ENCODE measurements around the gene ZNF552.
"Not testable (repeated sequence)": the region's sequence is repeated elsewhere in the genome, so short reads cannot be mapped to it uniquely, and the experiment has no call there.

The ZNF552 gene

DNA sequence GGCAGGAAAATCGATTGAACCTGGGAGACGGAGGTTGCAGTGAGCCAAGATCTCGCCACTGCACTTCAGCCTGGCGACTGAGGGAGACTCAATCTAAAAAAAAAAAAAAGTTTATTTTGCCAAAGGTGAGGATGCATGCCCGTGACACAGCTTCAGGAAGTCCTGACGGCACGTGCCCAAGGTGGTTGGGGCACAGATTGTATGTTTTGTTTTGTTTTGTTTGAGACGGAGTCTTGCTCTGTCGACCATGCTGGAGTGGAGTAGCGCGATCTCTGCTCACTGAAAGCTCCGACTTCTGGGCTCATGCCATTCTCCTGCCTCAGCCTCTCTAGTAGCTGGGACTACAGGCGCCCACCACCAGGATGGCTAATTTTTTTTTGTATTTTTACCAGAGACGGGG, 3.3 kb upstream of the ZNF552 start:
- no peak for DNase-seq

DNA sequence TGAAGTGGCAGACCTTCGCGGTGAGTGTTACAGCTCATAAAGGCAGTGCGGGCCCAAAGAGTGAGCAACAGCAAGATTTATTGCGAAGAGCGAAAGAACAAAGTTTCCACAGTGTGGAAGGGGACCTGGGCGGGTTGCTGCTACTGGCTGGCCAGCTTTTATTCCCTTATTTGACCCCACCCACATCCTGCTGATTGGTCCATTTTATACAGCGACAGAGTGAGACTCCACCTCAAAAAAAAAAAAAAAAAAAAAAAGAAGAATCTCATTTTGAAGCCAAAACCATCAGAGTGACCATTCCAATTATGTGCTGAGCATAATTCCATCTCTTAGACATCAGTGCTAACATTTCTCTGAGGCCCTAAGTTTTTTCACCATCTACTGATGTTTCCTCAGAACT, 1.9 kb upstream of the ZNF552 start:
- DNase-seq, result no peak

DNA sequence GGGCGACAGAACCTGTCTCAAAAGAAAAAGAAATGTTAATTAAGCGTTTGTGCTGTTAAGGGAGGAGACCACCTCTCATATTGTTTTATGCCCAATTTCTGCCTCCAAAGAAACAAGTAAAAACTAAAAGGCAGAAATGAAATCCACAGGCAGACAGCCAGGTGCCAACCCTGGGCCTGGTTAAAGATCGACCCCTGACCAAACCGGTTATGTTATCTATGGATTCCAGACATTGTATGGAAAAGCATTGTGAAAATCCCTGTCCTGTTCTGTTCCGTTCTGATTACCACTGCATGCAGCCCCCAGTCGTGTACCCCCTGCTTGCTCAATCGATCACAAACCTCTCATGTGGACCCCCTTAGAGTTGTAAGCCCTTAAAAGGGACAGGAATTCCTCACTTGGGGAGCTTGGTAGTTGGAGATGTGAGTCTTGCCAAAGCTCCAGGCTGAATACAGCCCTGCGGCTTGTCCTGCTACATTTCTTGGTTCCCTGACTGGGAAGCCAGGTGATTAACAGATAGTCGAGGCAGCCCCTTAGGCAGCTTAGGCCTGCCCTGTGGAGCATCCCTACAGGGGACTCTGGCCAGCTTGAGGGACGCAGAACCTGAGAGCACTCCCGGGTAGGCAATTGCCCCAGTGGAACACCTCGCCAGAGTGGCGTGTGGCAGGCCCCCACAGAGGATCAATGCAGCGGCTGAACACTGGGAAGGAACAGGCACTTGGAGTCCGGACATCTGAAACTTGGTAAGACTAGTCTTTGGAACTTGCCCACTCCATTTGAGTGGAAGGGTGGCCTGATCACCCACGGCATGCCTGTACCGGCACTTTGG, 748 bp upstream of the ZNF552 start:
- no peak for DNase-seq

DNA sequence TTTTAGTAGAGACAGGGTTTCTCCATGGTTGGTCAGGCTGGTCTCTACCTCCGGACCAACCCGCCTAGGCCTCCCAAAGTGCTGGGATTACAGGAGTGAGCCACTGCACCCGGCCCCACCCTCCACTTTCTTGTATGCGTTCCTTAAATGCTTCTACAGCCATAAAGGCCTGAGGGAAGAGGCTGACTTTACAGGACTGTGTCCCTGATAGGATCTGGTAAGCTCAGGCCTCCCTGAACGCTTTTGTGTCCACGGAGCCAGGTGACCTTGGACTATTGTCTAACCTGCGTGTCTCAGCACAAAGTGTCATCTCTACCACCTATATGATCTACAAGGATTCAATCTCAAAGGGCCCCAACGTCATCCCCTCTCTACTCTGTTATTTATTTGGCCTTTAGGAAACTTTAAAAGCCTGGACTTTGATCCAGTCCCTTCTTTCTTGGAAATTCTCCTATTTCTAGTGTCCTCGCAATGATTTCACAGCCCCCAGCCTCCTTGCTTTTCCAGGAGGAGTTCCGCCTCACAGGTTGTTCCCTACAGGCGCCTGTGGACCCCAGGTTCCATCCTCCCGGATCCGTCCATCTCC, 701 bp downstream of the ZNF552 start:
- DNase-seq, result no peak

DNA sequence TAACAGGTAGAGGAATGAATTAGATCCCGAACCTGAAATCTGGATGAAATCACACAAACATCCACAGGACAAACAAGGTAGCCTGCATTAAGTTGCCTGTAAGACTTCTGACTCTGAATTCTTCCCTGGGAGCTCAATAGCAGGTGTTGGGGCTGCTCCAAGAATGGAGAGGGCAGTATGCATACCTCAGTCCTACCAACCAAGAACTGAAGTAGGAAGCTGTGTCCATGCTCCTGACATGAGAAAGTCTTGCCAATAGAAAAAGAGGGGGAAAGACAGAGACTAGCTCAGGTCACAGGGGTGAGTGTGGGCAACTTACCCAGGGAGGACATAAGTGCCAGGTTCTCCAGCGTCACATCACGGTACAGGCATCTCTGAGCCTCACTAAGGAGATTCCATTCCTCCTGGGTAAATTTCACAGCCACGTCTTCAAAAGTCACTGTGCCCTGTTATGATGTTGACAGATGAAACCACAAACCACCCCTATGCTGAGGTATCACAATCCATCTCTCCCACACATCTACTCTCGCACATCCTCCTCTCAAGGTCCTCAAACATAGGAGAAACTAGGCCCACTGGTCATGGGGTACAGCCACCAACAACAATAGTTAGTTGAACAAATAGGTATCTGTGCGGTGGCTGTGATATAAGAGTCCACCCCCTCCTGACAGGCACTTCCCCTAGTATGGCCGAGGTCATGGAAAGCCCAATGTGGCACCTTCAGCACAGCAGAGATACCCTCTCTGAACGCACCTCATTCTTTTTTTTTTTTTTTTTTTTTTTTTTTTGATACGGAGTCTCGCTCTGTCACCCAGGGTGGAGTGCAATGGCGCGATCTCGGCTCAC, 1.5 kb downstream of the ZNF552 start:
- not testable (repeated sequence) for DNase-seq

DNA sequence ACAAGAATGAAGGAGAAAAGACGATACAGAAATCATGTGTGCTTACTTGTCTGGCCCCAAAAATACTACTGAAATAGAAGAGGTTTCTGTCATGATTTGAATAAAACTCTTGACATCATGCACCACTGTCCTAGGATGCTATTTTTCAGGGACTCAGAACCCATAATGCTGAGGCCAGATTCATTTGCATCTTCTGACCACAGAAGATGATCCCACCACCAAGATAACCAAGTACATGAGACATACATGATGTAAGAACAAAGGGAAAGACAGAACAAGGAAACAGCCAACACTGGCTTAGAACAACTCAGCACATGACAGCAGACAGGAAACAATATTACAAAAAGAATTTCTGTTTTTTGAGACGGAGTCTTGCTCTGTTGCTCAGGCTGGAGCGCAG, 2.5 kb downstream of the ZNF552 start:
- DNase-seq, result no peak

DNA sequence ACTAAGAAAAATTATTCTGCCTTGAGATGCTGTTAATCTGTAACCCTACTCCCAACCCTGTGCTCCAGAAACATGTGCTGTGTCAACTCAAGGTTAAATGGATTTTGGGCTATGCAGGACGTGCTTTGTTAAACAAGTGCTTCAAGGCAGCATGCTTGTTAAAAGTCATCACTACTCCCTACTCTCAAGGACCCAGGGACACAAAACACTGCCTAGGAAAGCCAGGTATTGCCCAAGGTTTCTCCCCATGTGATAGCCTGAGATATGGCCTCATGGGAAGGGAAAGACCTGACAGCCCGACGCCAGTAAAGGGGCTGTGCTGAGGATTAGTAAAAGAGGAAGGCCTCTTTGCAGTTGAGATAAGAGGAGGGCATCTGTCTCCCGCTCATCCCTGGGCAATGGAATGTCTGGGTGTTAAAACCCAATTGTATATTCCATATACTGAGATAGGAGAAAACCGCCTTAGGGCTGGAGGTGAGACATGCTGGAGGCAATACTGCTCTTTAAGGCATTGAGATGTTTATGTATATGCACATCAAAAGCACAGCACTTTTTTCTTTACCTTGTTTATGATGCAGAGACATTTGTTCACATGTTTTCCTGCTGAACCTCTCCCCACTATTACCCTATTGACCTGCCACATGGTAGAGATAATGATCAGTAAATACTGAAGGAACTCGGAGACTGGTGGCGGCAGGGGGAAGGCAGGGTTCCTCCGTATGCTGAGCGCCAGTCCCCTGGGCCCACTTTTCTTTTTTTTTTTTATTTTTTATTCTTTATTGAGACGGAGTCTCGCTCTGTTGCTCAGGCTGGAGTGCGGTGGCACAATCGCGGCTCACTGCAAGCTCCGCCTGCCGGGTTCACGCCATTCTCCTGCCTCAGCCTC, 4.1 kb downstream of the ZNF552 start:
- DNase-seq, result not testable (repeated sequence)

DNA sequence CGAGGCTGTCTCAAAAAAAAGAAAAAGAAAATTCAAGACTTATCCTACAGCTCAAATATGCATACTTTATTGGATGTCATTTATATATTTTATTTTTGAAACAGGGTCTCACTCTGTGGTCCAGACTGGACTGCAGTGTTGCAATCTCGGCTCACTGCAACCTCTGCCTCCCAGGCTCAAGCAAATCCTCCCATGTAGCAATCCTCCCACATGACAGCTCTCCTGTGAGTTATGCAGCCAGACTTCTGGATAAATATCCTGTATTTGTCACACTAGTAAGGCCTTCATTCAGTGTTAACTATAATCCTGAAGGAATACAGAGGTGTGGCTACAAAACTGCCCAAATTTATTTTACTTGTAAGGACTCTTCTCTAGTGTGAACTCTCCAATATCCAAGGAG, 7.2 kb downstream of the ZNF552 start:
- DNase-seq, result no peak

DNA sequence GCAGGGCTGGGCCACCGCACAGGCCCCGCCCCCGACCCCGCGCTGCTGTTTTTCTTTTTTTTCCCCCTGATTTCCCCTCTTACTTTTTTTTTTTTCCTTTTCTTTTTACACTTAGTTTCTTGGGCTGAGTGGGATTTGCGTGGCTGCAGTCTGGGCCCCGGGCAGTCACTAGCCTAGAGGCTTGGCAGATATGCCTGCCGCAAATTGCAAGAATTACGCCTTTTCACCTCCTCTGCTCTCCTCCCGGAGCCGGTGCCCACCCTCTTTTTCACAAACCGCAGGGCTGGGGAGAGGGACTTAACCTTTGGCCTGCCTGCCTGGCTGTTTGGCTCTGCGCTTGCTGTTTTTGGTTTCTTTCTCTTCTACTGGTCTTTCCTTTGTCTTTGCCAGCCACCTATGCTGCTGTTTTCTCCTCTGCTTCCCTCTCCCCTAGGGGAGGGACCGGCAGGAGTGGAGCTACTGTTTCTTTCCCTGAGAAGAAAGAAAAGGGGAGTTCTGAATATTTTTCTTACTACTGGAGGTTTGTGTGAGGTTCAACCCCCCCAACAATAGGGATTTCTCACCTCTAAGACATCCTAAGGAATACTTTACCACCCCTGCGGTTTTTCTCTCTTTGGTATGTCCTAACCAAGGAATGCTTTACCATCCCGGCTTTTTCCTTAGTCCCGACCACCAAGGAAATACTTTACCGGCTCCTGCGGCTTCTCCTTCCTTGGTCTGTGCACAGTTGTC, 11.0 kb downstream of the ZNF552 start:
- DNase-seq, result no peak

DNA sequence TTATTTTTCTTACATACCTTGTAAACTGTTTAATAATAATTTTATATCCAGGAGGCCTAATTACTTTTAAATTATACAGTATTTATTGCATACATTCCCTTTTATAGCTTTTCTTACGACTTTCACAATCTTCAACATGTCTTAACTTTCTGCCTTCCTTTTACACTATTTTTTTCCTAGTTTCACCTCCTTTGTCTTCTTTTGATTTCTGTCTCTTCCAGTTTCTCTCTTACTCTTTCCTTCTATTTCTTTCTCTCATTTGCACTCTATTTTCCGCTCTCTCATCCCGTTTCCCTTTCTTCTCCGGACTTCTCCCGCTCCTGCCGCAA, 11.5 kb downstream of the ZNF552 start:
- no peak for DNase-seq

DNA sequence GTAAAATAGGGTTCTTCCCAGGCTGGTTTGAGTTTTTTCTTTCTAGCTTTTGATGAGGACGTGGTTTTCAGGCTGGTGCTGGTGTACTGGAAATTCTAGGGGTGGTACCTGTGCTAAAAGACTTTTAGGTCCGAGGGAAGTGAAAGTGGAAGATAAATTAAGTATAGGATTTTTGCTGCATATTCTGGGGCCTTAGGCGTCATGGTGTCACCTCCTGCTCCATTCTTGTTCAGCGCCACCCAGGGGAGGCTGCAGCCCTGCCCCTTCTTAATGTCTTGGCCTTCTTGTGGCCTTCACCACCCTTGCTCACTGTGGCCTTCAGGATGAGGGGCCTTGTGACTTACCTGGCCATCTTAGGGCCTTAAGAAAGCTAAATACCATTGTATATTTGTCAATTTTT, 12.4 kb downstream of the ZNF552 start:
- no peak for DNase-seq

DNA sequence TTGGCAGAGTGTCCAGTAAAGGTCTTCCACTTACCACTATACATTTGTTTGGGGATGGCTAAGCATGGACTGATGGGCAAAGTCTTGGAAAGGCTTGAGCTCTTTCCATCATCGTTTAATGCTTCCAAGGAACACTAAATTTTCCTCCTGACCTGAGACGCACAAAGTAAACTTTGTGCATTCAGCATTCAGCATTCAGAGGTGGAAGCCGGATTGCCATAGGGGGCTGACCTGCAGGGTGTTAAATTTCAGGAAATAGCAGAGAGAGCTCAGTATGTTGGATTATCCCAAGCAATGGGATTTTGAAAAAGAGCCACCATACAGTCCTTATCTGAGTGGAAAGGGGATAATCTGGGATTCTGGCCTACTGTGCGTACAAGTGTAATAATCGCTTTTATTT, 14.0 kb downstream of the ZNF552 start:
- no peak for DNase-seq

DNA sequence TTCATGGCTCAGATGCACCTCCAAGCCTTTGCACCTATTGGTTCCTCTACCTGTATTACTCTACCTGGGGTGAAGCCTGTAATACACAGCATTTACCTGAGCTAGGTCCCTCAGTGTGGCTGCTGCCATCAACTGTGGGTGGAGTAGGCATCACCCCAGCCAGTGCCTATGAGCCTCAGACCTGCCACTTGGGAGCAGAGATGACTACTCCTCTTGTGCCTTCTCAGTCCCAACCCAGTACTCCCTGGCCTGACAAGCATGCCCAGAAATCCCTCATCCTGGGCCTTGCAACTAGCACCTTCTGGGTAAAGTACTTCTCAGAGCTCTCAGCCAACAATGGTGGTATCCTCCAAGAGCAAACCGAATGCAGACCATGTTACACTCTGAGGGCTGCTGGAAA, 18.1 kb downstream of the ZNF552 start:
- not testable (repeated sequence) for DNase-seq

DNA sequence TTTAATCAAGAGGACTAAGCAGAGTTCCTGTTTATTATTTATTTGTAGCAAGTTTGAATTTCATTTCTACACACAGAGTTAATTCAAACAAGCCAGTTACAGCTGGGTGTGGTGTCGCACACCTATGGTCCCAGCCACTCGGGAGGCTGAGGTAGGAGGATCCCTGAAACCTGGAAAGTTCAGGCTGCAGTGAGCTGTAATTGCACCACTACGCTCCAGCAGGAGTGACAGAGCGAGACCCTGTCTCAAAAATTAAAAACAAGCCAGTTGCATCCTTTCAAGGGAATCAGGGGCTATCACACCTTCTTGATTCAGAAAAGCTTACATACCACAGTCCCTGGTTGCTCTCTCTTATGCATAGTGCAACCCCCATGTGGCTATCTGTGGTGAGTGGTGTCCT, 25.4 kb downstream of the ZNF552 start:
- DNase-seq, result no peak

DNA sequence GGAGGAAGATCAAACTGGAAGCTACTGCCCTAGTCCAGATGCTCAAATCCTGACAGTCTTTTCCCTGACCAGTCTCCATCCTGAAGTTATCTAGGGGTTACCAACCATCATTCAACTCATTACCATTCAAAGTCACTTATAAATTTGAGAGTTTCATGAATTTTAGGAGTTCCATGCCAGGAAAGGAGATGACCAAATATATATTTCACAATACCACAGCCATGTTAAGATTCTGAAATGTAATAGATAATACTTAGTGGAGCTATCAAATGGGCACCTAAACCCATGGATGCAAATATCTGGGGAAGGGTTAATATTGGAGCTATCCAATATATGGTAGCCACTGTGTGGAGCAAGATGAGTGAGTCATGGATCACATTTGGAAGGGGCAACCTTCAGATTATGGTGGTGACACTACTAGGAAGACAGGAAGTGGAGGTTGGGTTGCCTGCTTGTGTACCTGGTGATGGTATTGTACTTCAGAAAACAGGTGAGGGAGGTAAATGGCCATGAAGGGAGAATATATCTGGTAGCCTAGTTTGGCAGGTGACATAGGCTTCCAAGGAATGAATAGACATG, 26.5 kb downstream of the ZNF552 start:
- no peak for DNase-seq

DNA sequence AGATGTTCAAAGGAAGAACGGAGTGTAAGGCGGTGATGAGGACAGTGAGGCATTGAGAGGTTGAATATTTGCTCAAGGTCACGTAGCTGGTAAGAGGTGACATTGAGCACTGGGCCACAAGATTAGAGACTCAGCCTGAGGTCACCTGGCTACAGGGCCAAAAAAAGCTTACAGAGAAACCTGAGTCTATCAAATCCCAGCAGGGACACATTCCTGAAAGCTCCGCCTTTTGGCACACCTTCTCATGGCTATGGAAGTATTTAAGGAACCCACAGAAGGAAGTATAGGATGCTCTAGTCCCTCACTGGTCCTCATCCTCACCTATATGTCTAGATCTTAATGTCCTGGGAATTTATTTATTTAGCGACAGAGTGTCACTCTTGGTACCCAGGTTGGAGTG, 27.8 kb downstream of the ZNF552 start:
- DNase-seq, result no peak

DNA sequence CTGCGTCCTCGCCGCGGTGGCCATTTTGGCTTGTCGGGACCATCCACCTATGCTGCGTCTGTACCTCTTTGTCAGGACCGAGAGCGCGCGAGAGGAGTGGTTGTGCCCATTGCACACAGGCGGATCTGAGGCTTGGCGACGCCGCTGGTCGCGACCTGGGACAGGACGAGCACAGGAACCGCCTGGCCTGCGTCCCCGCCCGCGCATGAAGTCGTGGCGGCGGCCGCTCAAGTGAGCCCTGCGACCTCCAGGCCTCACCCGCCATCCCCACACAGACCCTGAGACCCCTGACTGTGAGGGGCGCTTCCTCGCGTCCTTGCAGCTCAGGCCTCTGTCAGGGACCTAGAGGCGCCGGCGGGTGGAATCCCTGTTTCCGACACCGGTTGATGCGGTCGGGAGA, 28.4 kb downstream of the ZNF552 start:
- no peak for DNase-seq

DNA sequence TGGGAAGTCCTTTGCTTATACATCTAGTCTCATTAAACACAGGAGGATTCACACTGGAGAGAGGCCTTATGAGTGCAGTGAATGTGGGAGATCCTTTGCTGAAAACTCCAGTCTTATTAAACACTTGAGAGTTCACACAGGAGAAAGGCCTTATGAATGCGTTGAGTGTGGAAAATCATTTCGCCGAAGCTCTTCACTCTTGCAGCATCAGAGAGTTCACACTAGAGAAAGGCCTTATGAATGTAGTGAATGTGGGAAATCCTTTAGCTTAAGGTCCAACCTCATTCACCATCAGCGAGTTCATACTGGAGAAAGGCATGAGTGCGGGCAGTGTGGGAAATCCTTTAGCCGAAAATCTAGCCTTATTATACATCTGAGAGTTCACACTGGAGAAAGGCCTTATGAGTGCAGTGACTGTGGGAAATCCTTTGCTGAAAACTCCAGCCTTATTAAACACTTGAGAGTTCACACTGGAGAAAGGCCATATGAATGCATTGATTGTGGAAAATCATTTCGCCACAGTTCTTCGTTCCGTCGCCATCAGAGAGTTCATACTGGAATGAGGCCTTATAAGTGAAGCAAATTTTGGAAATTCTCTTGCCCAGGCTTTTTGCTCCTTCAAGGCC, 35.4 kb downstream of the ZNF552 start:
- DNase-seq, result no peak

DNA sequence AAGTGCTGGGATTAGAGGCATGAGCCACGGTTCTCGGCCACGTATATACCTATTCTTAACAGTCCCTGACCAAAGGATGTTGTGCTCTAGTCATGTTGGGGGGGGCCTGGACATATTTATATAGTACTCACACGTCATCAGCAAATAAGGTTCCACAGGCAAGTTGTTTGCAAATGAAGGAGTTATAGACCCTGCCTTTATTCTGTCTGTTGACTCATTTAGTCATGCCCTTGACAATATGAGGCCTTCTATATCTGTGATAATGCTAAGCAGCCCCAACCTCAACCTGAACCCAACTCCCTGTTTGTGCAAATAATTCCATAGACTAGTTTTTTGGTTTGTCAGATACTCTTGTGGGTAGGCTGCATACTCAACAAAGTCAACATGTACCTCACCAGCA, 36.4 kb downstream of the ZNF552 start:
- DNase-seq, result no peak

DNA sequence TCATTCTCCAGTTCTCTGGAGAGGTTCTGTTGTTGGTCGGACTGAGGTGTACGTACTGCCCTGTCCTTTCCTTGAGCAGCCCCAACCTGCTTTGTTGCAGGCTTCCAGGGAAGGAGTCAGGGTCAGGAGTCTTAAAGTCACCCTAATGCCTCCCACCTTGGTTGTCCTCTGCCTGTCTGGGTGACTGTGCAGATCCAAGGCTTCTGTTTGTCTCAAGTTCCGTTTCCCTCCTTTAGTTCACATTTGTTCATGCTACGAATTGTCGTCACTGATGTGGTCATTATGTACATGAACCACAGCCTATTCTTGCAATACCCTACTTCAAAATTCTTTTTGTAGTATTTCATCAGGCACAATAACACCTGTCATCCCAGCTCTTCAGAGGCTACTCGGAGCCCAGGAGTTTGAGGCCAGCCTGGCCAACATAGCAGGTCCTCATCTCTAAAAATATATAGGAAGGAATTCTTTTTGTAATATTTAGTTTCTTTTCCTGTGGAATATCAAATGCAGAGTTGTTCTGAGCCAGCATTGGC, 37.9 kb downstream of the ZNF552 start:
- no peak for DNase-seq

DNA sequence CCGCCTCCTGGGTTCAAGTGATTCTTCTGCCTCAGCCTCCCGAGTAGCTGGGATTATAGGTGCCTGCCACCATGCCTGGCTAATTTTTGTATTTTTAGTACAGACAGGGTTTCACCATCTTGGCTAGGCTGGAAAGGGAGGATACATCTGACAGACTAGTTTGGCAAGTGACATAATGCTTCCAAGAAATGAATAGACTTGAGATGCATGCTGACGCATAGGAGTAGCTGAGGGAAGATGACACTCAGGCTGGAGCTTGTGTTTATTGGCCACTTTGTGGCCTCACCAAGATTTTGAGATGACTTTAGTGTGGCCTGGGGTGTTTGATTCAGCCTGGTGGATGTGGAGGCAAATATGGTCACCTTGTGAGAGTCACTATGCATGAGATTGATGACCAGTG, 41.2 kb downstream of the ZNF552 start:
- DNase-seq, result no peak
